Myometrial cell (primary cell): ENCODE data around the gene LY86. TPM values are rescaled to one million over a fixed set of nuclear protein-coding genes. Genes with fewer than 3 reads are reported as not detected.

Source experiments
- total RNA-seq: library from RNA; depleted of rRNA; stranded (reverse); fragments of >200 nt; gene quantifications from 2 replicates; pipeline ENCODE4 v1.2.3, GENCODE V29; 2015

The LY86 gene
- not detected in 2 replicates for total RNA-seq

DNA sequence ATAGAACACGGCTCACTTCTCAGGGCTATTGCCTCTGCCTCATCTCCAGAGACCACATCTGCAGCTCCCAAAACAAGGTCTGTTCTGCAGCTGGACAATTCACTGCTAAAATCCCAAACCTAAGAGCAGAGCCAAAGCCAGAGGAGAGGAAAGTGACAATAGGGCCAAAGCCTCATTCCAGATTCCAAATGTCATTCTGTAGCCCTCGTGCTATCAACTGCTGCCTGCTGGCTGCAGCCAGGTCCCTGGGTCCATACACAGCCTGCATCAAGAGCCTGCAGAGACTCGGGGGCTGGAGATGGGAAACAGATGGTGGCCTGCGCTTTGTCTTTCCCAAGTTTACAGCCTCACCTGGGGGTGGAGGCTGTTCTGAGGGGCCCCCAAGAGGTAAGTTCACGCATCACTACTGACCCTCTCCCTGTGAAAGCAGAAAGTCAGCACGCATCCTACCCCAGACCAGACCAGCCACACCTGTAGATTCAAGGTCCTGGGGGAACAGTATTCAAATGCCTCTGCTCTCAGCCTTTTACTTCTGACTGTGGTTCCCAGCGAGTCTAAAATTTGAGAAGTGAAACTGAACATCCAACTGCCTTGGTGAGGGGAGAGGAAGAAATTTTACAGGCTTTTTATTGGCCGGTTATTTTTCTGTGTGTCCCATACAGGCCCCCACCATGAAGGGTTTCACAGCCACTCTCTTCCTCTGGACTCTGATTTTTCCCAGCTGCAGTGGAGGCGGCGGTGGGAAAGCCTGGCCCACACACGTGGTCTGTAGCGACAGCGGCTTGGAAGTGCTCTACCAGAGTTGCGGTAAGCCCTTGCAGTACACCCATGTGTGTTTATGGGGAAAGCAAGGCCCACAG lies at the start of gene LY86:
Gene LY86 (plus strand): TSS at position 657 of the 860 bp plus-strand sequence. CDS start 15 bp downstream, at position 672.

